ENCODE results near the gene FHL2.

FHL2 gene

DNA sequence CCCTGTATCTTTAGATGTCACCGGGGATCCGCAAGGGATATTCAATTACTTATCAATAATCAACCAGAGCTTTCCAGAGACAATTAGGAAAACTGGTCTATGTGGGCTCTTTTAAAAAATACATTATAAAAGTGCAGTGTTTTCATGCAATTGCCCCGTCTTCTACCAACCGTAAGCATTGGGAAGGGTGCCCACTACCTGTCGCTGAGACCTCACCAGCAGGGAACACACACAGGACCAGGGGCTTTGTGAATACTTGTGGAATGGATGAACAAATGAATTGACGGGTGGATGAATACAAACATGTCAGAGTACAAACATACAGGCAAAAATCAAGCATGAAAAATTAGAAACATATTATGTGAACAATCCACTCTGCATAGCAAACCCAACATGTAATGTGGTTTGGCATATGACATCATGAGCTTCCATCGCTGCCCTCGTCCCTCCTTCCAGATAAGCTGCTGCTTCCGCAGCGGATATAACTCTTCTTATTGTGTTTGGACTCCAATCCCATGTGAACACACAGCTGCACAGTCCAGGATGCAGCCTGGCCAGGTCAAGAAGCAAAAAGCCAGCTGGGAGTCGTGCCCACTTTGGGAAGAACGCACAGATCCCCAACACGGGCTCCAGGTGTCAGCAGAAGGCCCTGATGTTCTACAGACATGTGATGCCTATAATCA lies 5.3 kb downstream of the FHL2 start:
- TF ChIP-seq, protein P1, sequence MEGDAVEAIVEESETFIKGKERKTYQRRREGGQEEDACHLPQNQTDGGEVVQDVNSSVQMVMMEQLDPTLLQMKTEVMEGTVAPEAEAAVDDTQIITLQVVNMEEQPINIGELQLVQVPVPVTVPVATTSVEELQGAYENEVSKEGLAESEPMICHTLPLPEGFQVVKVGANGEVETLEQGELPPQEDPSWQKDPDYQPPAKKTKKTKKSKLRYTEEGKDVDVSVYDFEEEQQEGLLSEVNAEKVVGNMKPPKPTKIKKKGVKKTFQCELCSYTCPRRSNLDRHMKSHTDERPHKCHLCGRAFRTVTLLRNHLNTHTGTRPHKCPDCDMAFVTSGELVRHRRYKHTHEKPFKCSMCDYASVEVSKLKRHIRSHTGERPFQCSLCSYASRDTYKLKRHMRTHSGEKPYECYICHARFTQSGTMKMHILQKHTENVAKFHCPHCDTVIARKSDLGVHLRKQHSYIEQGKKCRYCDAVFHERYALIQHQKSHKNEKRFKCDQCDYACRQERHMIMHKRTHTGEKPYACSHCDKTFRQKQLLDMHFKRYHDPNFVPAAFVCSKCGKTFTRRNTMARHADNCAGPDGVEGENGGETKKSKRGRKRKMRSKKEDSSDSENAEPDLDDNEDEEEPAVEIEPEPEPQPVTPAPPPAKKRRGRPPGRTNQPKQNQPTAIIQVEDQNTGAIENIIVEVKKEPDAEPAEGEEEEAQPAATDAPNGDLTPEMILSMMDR (IDR thresholded peaks at IDR 0.05; ENCODE audit: insufficient read depth, low read depth, low read length, missing control alignments): no peak
- no peak overlapping the region for H3K4me3 ChIP-seq (ENCODE audit: low read depth, low read length)
- no peak for DNase-seq (ENCODE audit: low read depth)

DNA sequence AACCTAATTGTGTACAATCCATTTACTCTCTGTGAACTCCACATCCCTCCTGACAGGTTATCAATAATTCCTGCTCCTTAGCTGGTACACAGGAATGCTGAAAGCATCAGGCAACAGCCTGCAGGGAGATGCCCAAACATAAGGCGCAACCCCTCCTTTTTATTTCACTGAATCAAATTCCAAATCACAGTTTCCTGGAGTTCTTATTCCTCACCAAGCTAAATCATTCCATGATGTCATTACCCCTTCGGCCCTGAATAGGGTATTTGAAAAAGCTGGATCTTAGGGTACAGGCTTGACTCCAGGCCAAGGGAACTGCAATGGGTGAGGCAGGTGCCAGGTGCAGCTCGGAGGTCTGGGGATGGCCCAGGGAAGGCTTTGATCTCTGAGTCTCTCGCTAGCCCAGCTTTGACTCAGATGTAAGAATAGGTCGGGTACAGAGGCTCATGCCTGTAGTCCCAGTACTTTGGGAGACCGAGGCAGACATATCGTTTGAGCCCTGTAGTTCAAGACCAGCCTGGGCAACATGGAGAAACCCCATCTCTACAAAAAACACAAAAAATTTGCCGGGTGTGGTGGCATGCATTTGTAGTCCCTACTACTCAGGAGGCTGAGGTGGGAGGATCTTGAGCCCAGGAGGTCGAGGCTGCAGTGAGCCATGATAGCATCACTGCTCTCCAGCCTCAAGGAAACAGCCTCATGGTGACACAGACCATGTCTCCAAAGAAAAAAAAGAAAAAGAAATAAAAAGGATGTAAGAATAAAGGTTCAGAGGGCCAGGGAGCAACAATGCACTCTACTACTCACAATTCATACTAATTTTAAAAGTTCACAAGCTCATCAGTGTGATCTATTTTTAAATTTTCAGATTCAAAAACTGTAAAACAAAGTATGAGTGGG lies 6.8 kb downstream of the FHL2 start:
- no peak for DNase-seq (ENCODE audit: low read depth)
- no peak overlapping the region for H3K4me3 ChIP-seq (ENCODE audit: low read depth, low read length)
- TF ChIP-seq, protein P1 (IDR thresholded peaks at IDR 0.05; ENCODE audit: insufficient read depth, low read depth, low read length, missing control alignments): no peak

DNA sequence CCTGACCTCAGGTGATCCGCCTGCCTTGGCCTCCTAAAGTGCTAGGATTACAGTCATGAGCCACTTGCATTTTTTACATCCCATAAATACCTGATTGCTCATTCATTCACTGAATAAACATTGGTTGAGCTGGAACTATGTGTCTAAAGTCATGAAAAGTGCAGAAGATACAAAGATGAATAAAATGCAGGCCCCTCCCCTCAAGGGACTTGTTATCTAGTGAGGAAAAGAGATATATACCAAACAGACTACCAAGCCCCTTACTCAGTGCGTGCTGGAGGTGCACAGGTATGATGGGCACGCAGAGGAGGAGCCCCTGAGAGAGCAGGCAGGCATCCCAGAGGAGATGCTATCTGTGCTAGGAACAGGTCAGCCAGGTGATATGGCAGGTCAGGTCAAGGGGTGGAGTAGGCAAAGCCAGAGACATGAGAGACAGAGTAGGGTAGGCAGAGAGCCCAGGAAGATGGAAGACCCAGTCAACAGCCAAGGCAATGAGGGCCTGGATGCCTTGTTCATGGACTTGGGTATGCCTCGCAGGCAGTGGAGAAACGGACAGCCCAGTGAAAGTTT lies 7.7 kb downstream of the FHL2 start:
- DNase-seq (ENCODE audit: low read depth): no peak
- TF ChIP-seq, protein P1 (IDR thresholded peaks at IDR 0.05; ENCODE audit: insufficient read depth, low read depth, low read length, missing control alignments): no peak
- H3K4me3 ChIP-seq (ENCODE audit: low read depth, low read length): no peak overlapping the region

DNA sequence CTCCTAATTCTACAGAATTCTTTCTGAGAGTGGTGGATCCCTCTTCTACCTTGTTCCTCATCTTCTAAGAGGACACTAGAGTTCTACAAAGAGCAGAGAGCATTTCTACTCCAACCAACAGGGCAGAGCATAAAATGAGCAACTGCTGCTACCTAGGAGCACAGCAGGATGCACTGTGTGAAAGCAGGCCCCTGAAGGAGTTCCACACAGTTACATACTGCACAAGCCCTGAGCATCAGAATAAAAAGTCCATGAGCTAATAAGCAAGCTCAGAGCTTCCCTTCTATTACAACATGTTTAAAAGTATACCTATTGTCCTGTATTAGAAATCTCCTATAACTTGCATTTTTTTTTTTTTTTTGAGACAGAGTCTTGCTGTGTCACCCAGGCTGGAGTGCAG lies 8.4 kb downstream of the FHL2 start:
- H3K4me3 ChIP-seq (ENCODE audit: low read depth, low read length): no peak overlapping the region
- no peak for DNase-seq (ENCODE audit: low read depth)
- TF ChIP-seq, protein P1 (IDR thresholded peaks at IDR 0.05; ENCODE audit: insufficient read depth, low read depth, low read length, missing control alignments): no peak

DNA sequence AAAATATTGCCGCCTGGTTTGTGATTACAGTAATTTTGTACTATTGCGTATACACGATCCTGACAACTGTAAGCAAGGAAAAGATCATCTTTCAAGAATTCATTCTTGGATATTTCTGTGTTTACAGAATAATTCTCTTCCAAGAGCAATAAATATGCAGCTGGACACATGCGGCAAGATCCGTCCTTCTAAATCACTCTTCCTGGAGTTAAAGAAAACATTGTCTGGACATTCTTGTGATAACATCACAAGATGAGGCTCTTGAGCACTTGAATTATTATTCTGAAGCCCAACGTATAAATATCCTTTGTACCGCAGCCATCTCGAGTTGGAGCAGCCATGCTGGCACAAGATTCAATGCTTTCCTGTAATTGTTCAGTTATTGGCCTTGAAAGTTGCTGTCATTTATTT lies 9.9 kb downstream of the FHL2 start:
- TF ChIP-seq, protein P1 (IDR thresholded peaks at IDR 0.05; ENCODE audit: insufficient read depth, low read depth, low read length, missing control alignments): no peak
- no peak overlapping the region for H3K4me3 ChIP-seq (ENCODE audit: low read depth, low read length)
- no peak for DNase-seq (ENCODE audit: low read depth)

DNA sequence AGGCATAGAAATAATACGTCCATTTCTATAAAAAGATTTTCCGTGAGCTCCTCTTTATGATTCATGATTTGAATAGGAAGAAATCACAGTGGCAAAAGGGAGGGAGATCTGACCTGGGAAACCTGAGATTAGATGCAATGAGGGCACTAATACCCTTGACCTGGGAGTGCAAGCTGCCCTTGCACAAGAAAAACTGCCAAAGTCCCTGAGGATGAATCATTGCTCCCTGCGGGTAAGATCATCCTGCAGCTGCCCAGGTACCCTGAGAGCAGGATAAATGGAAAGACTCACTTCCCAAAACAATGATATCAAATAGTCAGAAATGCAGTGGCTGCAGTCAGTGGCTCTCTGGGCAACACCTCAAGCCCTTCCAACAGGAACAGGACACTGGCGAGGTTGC lies 11.6 kb downstream of the FHL2 start:
- no peak overlapping the region for H3K4me3 ChIP-seq (ENCODE audit: low read depth, low read length)
- DNase-seq (ENCODE audit: low read depth): no peak
- TF ChIP-seq, protein P1 (IDR thresholded peaks at IDR 0.05; ENCODE audit: insufficient read depth, low read depth, low read length, missing control alignments): no peak
